Fibroblast of skin of scalp (primary cell): Measurements from ENCODE around the gene MGAT4B. TPM values are rescaled to one million over a fixed set of nuclear protein-coding genes. Genes with fewer than 3 reads are reported as not detected.
"Not testable (repeated sequence)": the region's sequence is repeated elsewhere in the genome, so short reads cannot be mapped to it uniquely, and the experiment has no call there.

ENCODE experiments used
- DNase-seq: peaks from one replicate; pipeline ENCODE4 v3.0.0-alpha.2; 2013
- polyA plus RNA-seq, 2 experiments: library from polyadenylated mRNA; unstranded; fragments of 120-200 nt; gene quantifications; one replicate each; pipeline ENCODE4 v1.2.1, GENCODE V29; 2013; ENCODE audit not compliant: insufficient read length in 2 of 2

The MGAT4B gene
- 160 TPM for polyA plus RNA-seq (2013, experiment 1 of 2; ENCODE audit: insufficient read length)
- 137 TPM for polyA plus RNA-seq (2013, experiment 2 of 2; ENCODE audit: insufficient read length)

GRCh38 chr5:179806250-179807048 lies at the start of gene MGAT4B:
TSS of gene MGAT4B (minus strand) at chr5:179806866. CDS start at chr5:179806583, 283 bp downstream.
- DNase-seq, result peak; percentile 79

- DNase-seq, result no peak
Observed at GRCh38 chr5:179854356-179854755, 47.7 kb upstream of the MGAT4B start.

GRCh38 chr5:179852993-179853547 lies 46.4 kb upstream of the MGAT4B start:
- DNase-seq, result no peak

GRCh38 chr5:179841621-179842020 lies 35.0 kb upstream of the MGAT4B start:
- no peak for DNase-seq

GRCh38 chr5:179840766-179841165 lies 34.1 kb upstream of the MGAT4B start:
- no peak for DNase-seq

- DNase-seq, result no peak
Observed at GRCh38 chr5:179840321-179840720, 33.7 kb upstream of the MGAT4B start.

GRCh38 chr5:179839328-179840256 lies 32.9 kb upstream of the MGAT4B start:
- DNase-seq, result no peak

- no peak for DNase-seq
Observed at GRCh38 chr5:179837076-179838011, 30.7 kb upstream of the MGAT4B start.

- peak; percentile 15 for DNase-seq
Observed at GRCh38 chr5:179836225-179837019, 29.8 kb upstream of the MGAT4B start.

- not testable (repeated sequence) for DNase-seq
Observed at GRCh38 chr5:179834871-179835270, 28.2 kb upstream of the MGAT4B start.

- no peak for DNase-seq
Observed at GRCh38 chr5:179834120-179834519, 27.5 kb upstream of the MGAT4B start.

- DNase-seq, result no peak
Observed at GRCh38 chr5:179833709-179834070, 27.0 kb upstream of the MGAT4B start.

- DNase-seq, result no peak
Observed at GRCh38 chr5:179833056-179833708, 26.5 kb upstream of the MGAT4B start.

- DNase-seq, result no peak
Observed at GRCh38 chr5:179832039-179832745, 25.5 kb upstream of the MGAT4B start.

GRCh38 chr5:179830818-179831468 lies 24.3 kb upstream of the MGAT4B start:
- no peak for DNase-seq

- DNase-seq, result no peak
Observed at GRCh38 chr5:179829732-179830435, 23.2 kb upstream of the MGAT4B start.

- DNase-seq, result no peak
Observed at GRCh38 chr5:179828756-179829421, 22.2 kb upstream of the MGAT4B start.

- DNase-seq, result peak; percentile 58
Observed at GRCh38 chr5:179827680-179828079, 21.0 kb upstream of the MGAT4B start.
